ENCODE measurements around the gene IRF7.

IRF7 gene

GRCh38 chr11:606245-606644 lies 9.5 kb downstream of the IRF7 start:
- DNase-seq = no peak

- DNase-seq = no peak
Observed at GRCh38 chr11:605286-606129, 10.2 kb downstream of the IRF7 start.

DNA sequence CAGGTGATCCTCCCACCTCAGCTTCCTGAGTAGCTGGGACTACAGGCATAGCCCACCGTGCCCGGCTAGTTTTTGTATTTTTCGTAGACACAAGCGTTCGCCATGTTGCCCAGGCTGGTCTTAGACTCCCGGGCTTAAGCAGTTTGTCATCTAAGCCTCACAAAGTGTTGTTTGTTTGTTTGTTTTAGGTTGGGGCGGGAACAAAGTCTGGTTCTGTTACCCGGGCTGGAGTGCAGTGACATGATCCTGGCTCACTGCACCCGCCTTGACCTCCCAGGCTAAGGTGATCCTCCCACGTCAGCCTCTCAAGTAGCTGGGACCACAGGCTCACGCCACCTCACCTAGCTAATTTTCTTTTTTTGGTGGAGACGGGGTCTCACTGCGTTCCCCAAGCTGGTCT lies 12.6 kb downstream of the IRF7 start:
- DNase-seq = no peak

- DNase-seq = no peak
Observed at GRCh38 chr11:601573-602245, 14.0 kb downstream of the IRF7 start.

GRCh38 chr11:598005-598680 lies 17.6 kb downstream of the IRF7 start:
- no peak for DNase-seq

- DNase-seq = no peak
Observed at GRCh38 chr11:597166-597725, 18.5 kb downstream of the IRF7 start.

DNA sequence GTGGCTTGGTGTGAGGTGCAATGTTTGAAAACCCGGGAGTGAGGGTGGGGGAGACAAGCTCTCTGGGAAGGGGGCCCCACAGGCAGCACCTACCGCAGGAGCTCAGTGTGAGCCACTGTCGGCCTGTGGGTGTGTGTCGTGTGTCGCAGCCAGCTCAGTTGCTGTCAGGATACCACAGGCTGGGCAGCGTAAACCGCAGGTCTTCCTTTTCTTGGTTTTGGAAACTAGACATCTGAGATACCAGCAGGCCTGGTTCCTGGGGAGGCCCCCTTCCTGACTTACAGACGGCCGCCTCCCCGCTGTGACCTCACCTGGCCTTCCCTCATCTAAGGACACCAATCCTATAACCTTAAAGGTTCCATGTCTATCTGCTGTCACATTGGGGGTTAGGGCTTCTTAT lies 19.4 kb downstream of the IRF7 start:
- no peak for DNase-seq

GRCh38 chr11:595400-595799 lies 20.4 kb downstream of the IRF7 start:
- no peak for DNase-seq

- DNase-seq = no peak
Observed at GRCh38 chr11:593347-593746, 22.4 kb downstream of the IRF7 start.

DNA sequence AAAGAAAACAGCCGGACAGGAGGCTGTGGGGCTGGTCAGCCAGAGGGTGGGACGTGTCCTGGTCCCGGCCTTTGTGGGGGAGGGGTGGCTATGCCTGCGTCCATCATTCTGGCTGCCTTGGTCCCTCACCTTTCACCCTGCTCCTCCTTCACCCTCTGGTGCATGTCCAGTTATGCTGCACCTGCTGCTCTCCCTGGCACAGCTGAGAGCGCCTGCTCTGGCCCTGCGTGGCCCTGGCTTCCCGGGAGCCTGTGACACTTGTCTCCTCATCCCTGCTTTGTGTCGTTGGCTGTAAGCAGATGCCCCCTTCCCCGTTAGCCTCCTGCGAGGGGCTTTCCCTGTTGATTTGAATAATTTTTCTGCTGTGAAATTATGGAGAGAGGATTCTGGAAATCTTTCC lies 22.8 kb downstream of the IRF7 start:
- no peak for DNase-seq

DNA sequence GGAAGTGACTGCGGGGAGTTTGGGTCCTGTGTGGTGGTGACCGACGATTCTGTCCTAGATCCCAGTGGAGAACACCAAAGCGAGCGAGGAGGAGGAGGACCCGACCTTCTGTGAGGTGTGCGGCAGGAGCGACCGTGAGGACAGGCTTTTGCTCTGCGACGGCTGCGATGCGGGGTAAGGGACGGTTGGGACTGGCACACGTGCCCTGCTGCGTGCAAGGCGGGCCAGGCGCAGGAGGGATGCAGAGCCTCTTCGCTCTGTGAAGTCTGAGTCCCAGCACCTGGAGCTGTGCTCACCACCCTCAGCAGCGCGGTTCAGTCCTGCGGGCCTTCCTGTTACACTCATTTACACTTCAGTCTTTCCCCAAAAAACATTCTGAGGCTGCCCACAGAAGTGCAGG lies 23.2 kb downstream of the IRF7 start:
- DNase-seq = no peak

DNA sequence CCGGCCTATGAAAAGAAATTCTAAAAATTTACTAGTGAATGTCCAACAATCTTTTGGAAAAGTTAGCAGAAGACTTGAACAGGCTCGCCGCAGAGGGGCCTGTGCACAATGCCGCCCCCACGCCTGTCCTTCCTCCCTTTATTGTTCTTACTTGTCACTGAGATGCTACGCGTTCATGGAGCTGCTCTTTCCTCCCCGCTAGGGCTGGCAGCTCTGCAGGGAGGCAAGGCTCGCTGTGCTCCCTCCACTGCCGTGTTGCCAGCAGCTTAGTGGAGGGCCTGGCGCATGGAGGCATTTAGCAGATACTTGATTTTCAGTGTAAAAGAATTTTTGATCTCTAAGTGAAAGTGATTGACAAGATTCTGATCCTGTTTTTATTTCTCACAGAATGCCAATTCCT lies 24.8 kb downstream of the IRF7 start:
- no peak for DNase-seq

DNA sequence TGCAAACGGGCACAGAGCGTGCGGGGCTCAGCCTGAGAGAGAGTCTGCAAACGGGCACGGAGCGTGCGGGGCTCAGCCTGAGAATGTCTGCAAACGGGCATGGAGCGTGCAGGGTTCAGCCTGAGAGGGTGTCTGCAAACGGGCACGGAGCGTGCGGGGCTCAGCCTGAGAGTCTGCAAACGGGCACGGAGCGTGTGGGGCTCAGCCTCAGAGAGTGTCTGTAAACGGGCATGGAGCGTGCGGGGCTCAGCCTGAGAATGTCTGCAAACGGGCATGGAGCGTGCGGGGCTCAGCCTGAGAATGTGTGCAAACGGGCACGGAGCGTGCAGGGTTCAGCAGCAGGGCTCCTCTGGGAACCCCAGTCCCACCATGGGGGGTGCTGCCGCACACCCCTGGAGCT lies 26.0 kb downstream of the IRF7 start:
- no peak for DNase-seq

GRCh38 chr11:587978-588380 lies 27.8 kb downstream of the IRF7 start:
- DNase-seq = peak; percentile 79

DNA sequence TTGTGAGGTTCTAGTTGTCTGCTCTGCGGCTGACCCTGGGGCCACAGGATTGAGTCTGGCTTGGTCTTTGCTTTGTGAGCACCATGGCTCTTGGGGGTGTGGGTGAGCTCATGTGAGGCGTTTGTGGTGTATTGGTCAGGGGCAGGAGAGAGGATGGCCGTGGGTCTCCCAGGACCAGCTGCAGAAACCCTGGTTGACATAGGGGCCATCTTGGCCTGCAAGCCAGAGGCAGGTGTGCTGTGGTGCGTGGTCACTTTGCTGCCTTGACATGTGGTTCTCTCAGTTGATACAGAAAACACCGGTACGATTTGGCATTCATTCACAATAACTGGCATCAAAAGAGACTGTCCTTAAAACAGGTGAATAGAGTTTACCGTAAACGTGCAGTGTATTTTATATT lies 28.2 kb downstream of the IRF7 start:
- no peak for DNase-seq

DNA sequence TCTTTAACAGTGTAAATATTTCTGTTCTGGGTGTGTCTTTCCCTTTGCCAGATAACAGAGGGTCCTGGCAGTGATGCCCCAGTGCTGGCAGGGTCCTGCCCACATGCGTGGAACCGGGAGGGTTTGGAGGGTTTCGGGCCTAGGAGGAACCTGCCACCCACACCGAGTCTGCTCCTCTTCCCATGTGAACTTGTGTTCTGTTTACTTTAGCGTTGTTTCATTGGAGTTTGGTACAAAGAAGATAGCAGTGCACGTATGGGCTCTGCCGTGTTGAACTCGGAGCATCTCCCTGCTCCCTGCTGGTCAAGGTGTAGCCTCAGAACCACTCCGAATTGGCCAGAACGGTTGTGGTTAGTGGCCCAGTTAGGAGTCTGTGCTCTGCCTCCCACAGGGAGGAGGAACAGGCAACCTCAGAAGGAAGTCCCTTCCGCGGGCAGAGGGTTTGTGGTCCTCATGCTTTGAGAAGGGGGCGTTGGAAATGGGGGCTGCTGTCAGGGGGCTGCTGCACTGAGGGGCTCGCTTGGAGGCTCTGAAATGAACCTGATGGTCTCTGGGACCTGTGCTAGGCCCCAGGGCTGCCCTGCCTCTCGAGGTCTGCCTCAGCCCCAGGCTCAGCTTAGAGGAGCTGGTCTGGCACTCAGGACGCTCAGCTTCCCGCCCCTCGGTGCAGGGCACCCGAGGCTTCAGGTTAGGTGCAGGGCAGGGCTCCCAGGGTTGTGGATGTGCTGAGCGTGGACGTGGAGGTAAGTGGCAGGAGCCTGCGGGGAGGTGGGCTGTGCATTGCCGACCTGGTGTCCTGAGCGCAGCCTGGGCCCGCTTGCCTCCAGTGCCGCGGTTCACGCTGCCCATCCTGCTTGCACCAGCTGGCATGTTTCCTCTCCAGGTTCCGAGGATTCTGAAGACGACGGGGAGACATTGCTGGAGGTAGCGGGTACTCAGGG lies 29.1 kb downstream of the IRF7 start:
- DNase-seq = no peak

DNA sequence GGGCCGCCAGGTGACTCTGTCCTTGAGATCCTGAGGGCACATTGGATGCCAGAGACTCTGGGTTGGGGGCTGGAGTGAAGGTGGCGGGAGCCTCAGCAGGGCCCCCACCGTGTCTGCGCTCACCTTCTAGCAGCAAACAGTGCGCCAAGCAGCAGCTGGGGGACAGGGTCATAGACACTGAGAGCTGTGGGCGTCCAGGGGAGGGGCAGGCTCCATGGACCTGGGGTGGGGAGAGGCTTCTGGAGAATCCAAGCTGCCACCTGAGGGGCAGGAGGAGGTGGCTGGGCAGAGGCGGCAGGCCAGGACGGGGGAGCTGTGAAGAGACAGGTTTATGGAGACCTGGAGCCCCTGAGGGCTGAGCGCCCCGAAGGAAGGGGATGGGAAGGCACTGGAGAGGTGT lies 31.5 kb downstream of the IRF7 start:
- DNase-seq = no peak

DNA sequence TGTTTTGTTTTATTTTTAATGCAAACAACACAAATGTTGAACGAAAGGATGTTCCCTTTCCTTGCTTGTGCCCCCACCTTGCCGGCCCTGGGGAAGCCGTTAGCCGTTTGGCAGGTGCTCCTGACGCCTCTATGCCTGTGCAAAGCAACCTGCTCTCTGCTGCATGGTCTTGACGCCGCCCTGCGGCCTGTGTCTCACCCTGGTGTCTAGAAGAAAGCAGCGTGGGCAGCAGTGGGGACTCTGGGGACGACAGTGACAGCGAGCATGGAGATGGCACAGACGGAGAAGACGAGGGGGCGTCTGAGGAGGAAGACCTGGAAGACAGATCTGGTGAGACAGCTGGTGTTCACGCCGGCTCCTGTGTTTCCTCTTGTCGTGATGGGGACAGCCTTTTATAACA lies 34.0 kb downstream of the IRF7 start:
- DNase-seq = no peak

- no peak for DNase-seq
Observed at GRCh38 chr11:581342-581741, 34.4 kb downstream of the IRF7 start.

- no peak for DNase-seq
Observed at GRCh38 chr11:579830-580601, 35.7 kb downstream of the IRF7 start.

GRCh38 chr11:578276-579035 lies 37.3 kb downstream of the IRF7 start:
- DNase-seq = no peak
